Germinal center (tissue), 1 donor: ENCODE results near the gene FBXO4.
"Not testable (repeated sequence)": the region's sequence is repeated elsewhere in the genome, so short reads cannot be mapped to it uniquely, and the experiment has no call there.

ENCODE experiments used
- DNase-seq: peaks from one replicate; pipeline ENCODE4 v3.0.0; 2012; ENCODE audit warnings: mixed read lengths, low spot score

The FBXO4 gene

DNA sequence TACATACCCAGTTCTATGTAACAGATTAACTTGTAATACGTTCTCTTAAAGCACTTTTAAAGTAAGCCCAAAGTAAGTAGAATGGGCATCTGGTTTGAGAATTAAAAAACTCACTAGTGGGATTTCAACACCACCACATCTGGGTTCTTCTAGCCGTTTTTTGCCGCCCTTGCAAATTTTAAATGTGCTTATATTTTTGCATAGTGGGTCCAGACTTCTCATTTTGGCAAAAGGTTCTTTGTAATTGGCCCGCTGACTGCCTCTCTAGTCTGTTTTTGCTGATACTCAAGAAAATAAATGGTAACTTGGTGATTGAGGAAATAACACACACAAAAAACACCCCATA lies 582 bp upstream of the FBXO4 start:
- DNase-seq: no peak

DNA sequence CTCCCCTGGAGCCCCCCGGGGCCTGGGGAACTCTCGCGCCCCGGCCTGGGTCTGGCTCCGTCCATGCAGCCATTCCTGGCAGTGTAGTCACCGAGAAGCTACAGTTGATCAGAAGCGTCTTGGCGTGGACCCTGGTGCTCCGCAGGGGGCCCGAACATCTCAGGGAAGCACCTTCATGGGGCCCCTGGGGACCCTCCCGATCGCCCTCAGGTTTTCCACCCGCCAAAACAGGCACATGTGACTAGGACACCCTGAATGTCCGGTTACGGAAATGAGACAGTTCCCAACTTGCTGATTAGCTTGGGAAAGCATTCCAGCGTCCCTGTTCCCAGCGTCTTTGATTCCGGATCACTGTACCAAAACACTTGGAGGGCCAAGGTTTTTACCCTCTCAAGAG lies 472 bp downstream of the FBXO4 start:
- DNase-seq: no peak

DNA sequence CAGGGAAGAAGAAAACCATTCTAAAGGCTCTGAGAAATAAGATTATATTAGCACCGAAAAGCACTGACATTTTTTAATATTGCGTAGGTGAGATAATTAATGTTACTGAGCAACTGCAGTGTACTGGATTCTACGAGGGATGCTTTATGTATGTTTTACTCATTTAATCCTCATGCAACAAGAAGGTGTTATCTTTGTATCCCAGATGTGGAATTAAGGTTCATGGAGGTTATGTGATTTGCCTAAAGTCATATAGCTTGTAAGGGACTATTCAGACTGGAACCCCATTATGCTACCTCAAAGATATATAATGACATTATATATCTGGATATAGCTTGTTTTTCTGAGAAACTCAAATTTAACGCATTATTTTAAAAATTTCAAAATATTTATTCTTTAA lies 2.5 kb downstream of the FBXO4 start:
- DNase-seq: no peak

DNA sequence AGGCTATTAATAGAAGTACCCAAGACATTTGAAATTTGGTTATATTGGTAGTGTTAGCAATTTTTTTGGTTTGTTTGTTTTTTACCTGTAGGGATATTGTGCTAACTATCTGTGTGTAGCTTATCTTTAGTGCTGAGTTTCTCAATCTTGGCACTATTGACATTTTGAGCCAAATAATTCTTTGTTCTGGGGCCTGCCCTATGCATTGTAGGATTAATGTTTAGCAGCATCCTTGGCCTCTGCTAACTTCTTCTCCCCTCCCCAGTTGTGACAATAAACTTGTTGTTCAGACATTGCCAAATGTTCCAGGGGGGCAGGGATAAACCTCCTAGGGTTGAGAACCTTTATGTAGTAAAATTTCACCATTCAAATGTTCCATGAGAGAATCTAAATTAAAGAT lies 4.0 kb downstream of the FBXO4 start:
- no peak for DNase-seq

DNA sequence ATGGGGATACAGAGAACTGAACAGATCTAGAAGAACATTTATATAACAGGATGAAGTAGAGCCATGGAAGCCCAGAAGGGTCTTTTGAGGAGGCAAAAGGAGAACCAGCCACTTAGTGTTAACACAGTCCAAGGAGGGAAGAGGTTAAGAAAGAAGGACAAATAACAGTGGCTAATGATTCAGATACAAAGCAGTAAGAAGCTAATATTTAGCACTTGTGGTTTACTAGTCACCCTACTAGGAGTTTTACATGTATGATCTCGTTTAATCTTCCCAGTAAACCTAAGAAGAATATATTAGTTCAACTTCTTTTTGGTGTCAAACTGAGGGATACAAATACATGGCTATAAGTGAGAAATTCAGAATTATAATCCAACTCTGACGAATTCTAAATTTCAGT lies 7.7 kb downstream of the FBXO4 start:
- DNase-seq: no peak

DNA sequence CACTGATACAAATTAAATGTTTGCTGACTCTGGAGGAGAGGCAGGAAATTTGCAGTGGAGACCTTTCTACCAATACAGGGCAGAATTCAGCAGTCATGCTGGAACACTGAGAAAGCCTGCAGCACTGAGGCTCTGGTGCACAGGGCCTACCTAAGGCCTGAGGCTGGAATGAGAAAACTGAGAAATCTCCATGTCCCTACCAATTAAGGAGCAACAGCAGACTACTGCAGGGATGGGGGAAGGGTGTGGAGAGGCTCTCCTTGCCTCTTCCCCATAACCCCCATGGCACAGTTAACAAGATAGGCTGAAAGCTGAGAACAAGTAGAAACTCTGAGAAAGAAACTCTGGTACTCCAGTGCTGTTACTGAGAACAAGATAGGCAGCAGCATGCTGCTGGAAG lies 10.5 kb downstream of the FBXO4 start:
- no peak for DNase-seq

DNA sequence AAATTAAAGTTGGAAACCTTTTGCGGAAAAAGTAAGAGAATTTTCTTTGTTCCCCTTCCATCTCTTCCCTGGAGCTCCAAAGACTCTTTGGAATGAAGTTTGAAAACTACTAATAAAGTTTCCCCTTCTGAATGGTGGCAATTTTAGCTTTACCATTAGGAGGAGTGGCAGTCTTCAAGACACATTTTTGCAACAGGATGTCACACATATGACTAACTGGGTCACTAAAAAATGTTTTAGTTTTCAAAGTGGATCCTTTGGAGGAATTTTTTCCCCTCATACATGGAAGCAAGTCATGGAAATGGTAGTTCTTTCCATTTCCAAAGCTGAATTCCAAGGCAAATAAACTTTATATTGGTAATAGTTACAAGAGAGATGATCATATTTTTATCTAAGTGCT lies 15.6 kb downstream of the FBXO4 start:
- DNase-seq: no peak

DNA sequence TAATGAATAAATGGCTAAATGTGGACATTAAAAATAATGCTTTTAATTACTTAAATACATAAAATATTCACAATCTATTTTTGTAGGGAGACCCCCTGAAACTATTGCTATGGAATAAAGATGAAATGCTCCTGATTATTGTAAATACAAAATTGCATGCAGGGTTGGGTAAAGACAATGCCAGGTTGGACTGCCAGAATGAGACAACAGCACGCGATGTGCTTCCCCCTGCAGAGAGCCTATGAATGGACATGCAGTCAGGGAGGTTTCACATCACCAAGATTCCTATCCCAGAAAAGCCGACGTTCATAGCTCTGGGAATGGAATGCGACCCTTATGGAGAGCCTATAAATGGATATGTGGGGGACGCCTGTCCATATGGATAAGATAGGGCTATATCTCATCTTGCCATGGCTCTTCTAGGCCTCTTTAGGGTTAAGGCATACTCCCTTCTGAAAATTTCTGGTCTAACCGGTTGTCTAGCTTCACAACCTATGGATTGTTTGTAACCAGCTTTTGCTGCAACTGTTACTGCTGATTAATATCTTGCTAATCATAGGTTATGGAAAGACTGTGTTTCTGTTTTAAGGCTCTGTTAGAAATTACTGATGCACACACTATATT lies 20.4 kb downstream of the FBXO4 start:
- not testable (repeated sequence) for DNase-seq

DNA sequence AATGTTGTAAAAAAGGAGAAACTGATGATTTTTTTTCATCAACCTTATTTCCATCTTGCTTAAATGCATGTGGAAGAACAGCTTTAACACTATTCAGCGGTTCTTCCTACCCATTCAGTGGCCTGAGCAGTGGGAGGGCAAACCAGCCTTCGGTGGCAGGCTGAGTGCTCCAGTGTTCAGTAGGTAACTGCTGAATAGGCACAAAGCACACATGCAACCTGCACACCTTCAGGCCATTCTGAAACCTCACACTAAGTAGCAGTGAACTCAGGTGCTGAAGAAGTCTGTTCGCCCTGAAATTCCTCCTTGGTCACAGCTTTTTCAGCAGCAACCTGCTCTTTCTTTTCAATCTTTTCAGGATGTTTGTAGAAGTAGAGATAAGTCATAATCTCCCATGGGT lies 26.1 kb downstream of the FBXO4 start:
- no peak for DNase-seq

DNA sequence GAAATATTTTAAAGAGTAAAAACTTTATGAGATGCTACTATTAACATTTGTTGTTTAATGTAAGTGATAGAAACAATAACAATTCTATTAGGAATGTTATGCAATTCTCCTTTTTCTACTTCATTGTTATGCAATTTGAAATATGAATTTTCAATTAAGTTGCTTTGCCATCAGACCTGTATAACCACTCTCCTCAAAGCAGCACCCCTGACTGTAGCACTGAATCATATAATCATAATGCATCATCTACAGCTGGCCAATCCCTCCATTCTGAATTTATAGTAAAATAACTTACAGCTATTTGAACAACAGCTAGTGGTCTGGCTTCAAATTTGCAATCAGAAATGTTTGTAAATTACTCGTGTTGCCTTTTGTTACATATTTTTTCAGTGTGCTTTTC lies 29.2 kb downstream of the FBXO4 start:
- no peak for DNase-seq

DNA sequence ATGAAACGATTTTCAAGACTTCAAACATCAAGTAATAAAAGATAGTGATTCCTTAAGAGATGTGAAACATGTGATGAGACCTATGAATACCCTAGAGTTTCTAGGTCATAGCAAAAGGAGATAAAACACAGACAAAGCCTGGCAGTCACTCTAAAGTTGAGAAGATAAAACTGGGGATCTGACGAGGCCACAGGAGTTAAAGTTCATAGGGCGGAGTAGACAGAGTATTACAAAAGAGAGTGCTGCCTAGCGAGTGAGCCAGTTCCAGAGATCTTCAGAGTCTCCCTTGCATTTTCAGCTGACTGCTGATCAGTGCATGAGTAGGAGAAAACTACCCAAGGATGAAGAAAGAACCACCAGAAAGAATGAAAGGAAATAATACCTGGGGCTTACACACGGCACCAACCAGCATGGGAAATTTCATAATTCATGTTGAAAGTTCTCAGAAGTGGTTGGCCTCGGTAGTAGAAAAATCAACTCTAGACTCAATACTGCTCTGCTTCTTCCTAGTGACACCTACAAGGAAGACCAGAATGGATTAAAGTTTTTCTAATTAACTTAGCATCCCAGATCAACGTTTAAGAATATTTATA lies 30.4 kb downstream of the FBXO4 start:
- no peak for DNase-seq

DNA sequence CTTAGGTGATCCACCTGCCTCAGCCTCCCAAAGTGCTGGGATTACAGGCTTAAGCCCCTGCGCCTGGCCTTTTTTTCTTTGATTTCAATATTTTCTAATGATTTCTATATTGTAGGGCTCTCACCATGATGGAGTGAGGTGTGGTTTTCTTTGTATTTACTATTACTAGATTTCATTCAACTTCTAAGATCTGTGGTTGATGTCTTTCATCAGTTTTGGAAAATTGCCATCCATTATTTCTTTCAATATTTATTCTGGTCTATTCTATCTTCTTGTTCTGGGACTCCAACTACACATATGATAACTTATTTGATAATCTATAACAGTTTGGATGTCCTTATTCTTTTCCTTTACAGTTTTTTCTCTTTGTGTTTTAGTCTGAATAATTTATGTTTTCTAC lies 31.9 kb downstream of the FBXO4 start:
- no peak for DNase-seq

DNA sequence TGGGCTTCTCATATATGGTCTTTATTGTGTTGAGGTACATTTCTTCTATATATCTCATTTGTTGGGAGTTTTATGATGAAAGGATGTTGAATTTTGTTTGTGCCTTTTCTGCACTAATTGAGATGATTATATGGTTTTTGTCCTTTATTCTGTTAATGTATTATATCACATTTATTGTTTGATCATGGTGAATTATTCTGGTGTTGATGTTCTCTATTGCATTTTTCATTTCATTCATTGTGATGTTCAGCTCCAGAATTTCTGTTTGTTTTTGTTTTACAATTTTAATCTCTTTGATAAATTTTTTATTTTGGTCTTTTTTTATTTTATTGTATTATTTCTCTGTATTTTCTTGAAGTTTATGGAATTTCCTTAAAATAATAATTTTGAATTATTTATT lies 35.4 kb downstream of the FBXO4 start:
- no peak for DNase-seq

DNA sequence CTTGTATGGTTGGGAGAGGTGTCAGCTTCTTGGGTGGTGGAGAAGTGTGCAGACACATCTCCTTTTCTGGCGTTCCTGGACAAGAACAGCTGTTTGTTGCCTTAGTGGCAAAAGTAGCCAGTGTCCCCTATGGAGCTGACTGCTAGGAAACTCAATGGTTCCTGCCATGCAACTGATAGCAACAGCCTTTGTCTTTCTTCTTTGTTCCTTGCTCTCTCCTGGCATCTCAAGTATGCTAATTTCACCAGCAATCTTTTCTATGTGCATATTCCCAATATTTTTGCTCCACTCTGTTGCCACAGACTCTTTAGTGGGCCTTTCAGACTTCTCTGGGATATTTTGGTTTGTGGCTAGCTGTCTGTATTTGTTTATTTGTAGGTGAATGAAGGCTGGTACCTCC lies 36.7 kb downstream of the FBXO4 start:
- DNase-seq: no peak

DNA sequence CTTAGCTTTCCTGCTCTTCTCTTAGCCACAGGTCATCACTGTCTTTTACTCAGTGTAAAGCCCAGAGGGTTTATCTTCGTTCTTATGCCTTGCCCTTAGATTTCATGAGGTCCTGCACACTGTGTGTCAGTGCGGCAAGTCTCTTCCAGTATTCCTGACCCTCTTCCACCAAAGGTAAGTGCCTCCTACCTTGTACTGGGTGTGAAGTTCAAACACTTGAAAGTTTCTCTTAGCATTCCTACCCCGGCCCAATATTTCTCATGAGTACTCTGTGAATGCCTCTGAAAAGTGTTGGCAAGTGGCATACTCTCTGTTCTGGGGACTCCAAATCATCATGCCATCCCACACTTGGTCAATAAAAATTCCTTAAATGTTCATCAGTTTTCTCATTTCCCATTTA lies 37.4 kb downstream of the FBXO4 start:
- DNase-seq: no peak

DNA sequence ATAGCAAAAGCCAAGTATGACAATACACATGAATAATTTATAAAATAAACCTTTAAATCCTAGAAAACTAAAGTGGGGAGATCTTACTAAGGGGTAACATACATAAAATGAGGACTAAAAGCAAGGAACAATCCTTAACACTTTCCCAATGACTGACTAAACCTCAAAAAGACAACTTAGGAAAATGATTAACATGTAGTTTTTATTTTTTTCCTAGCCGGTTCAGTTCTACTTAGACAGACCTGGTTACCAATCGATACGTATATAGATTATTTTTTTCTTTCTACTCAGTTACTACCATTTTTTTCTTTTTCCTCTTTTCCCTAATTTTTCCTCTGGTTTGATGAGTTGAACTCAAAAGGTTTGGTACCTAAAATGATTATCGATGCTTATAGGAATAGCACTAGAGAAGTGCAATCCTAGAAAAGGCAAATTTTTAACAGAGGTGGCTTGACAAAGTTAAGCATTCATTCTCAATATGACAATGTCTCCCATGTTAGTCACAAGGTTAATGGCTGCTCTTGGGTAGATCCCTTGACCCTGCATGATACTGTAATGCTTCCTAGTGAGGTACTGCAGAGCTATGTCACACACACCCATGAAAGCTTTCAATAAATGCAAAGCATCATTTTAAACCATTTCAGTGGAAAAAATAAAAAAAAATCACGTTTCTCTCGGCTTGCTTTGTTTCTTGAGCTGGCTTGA lies 41.5 kb downstream of the FBXO4 start:
- no peak for DNase-seq

DNA sequence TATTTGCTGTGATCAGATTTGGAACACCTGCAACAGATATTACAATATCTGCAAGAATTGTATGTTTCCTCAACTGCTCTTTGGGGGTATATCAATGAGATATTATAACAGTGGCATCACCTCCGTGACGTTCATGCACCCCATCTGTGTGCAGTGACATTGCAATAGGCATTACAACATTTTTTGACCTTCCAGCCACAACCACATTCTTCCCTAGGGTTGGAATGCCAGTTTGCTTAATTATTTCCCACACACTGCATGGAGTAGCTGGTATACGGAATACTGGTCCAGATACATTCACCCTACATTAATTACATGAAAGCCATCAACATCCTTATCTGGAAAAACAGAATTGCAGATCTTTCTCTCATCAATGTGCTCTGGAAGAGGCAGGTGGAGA lies 42.3 kb downstream of the FBXO4 start:
- no peak for DNase-seq

DNA sequence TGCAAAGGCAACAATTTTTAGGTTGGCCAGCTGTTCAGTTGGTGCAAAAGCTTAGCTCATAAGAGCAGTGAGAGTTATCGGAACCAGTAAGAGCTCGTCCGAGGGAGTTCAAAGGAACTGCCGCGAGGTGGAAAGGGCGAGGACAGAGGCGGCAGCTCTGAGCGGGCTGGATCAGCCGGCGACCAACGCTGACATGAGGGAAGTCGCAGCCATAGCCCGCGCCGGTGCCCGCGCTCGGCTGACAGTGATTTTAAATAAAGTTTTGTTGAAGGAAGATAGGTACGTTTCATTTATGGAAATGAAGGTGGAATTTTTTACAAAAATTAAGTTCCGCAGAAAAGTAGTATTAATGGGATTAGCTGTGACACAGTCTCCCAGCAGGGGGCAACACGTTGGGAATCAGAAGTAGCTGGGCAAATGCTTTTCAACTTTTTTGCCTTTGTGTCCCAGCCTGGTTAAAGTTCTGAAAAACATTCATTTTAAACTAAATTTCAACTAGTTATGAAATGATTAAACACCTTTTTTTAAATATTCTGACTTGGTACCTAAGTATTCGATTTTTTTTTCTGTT lies 43.2 kb downstream of the FBXO4 start:
- DNase-seq: no peak

DNA sequence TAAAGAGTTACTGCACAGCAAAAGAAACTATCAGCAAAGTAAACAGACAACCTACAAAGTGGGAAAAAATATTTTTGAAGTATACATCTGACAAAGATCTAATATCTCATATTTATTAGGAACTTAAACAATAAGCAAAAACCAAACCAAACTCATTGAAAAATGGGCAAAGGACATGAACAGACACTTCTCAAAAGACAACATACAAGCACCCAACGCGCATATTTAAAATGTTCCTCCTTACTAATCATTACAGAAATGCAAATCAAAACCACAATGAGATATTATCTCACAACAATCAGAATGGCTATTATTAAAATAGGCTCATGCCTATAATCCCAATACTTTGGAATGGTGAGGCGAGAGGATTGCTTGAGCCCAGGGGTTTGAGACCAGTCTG lies 48.0 kb downstream of the FBXO4 start:
- DNase-seq: no peak

DNA sequence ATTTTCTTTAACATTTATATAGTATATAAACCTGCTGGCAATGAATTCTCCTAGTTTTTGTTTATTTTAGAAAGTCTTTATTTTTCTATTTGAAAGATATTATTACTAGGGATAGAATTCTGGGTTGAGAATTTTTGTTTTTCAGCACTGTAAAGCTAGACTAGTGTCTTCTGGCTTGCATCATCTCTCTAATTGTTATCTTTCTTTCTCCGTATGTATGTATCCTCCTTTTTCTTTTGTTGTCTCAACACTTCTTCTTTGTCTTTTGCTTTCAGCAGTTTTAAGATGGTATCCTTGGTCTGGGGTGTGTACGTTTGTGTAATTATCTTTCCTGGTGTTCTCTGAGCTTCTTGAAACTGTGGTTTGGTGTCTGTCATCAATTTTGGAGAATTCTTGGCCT lies 48.8 kb downstream of the FBXO4 start:
- no peak for DNase-seq

DNA sequence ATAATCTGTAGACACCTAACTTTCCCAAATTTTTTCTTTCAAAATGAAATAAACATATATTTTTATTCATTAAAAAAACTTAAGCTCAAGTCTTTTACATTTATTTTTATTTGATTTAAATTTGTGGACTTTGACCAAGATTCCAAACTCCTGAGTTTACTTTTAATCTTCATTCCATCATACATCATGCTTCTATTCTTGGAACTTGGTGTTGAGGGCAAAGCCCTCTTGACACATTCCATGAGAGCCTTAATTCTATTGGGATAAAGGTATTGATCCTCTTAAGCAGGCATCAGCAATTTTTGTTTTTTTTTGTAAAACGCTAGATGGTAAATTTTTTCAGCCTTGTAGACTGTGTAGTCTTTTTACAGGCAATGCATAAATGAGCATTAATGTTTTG lies 53.6 kb downstream of the FBXO4 start:
- no peak for DNase-seq

DNA sequence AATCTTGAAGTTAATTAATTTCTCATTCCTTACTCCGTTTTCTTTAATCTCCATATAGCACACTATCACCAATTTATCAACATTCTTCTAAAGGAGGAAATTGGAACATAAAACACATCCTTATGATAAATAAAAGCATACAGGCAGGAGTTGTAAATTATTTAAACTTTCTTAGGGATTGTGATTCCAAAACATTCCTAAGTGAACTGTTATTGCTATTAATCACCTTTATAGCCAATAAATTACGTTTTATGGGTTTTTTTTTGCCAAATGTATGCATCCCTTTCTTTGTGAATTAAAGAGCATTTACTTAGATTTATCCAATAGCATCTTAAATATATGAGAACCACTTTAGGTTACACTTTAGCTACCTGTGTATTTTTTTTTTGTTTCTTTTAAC lies 55.3 kb downstream of the FBXO4 start:
- no peak for DNase-seq

DNA sequence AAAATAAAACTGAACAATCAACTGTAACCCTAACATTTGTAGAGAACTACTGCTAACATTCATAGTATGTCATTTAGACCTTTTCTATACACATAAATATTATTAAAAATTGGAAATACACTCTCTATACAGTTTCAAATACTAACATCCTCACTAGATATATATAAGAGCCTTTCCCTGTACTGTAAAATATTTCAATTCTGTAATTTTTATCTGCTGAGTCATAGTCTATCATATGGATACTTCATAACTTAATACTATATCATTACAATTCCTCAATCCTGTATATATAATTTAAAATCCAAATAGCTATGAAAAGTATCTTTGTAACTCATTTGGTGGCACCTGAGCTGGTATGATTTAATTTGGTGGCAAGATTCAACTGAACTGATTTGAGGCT lies 55.8 kb downstream of the FBXO4 start:
- no peak for DNase-seq

DNA sequence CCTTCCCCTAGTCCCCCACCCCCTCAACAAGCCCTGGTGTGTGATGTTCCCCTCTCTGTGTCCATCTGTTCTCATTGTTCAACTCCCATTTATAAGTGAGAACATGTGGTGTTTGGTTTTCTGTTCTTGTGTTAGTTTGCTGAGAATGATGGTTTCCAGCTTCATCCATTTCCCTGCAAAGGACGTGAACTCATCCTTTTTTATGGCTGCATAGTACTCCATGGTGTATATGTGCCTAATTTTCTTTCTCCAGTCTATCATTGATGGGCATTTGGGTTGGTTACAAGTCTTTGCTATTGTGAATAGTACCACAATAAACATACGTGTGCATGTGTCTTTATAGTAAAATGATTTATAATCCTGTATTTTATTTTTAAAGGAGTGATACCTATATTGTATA lies 57.8 kb downstream of the FBXO4 start:
- not testable (repeated sequence) for DNase-seq
